HG03439 (cell line): ENCODE data around the gene VPS37B.
A peak's percentile ranks its signal among the peaks of the same experiment; 100 is the strongest.

ENCODE experiments used
- ATAC-seq: cut with Tn5 transposase; IDR thresholded peaks from one replicate; pipeline ENCODE4 v1.9.1; 2021; ENCODE audit warnings: mild to moderate bottlenecking, moderate library complexity; ENCODE audit not compliant: unreplicated experiment

Gene VPS37B

DNA sequence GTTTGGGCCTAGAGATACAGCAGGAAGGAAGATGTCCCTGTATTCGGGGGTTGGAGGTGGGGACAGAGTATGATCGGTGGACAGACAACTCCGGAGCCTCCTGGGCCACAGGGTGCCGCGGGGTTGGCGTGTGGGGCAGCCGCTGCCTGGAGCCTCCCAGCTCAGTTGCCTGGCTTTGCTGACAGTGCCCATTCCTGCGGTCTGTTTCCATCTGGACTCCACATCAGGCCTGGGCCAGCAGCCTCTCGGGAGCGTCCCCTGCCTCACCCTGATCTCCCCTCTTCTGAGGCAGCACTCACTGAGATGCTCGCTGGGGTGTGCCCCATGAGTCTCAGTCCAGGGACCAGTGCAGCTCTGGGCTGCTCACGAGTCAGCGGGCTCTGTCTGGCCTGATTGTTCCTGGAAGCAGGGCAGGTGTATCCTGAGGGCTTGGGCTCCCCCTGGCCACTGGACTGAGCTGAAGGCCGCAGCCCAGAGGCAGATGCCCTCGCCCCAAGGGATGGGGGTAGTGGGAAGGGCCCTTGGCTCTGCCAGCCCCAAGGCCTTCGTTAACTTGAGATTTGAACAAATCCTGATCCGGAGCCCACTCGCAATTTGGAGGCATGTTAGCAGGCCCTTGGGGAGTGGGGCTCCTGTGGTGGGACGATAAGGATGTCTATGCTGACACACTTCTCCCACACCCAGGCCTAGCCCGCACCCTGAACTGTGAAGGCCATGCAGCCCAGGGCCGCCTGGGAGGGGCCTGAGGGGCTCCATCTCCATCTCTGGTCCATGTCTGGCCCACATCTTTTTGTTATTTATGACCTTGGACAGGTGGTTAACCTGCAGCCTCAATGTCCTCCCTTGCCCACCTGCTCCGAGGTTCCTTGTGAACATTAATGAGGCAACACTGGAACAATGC, 53.2 kb downstream of the VPS37B start:
- no peak for ATAC-seq

DNA sequence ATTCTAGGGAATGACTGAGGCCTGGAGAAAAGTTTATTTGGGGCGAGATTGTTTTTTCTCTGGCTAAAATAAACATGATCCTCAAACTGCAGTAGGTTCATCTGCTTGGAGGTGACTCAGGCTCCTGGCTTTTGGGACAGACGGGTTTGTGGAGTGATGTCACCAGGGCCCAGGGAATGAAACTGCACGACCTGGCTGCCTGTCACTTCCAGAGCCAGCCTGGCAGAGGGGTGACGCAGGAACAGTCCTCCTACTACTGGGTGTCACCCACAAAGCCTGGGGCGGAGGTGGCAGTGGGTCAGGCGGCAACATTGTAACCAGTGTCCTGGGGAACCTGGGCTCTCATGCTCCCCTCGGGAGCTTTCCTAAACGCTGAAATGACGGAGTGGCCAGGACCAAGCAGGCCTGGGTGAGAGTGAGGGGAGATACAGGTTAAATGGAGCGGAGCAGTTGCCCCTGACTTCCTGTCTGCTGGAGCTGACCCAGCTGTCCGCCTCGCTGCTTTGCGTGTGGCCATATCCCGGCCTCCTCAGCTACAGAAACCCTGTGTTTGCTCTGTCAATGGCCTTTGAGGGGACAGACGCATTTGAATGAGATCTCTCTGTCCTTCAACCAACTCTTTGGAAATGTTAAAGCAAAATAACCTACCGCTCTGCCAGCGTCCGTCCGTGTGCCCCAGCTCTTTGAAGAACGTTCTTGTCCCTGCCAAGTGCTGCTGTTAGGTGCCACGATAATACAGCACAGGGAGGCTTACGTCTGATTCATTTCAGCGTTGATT, 54.2 kb downstream of the VPS37B start:
- ATAC-seq = no peak

DNA sequence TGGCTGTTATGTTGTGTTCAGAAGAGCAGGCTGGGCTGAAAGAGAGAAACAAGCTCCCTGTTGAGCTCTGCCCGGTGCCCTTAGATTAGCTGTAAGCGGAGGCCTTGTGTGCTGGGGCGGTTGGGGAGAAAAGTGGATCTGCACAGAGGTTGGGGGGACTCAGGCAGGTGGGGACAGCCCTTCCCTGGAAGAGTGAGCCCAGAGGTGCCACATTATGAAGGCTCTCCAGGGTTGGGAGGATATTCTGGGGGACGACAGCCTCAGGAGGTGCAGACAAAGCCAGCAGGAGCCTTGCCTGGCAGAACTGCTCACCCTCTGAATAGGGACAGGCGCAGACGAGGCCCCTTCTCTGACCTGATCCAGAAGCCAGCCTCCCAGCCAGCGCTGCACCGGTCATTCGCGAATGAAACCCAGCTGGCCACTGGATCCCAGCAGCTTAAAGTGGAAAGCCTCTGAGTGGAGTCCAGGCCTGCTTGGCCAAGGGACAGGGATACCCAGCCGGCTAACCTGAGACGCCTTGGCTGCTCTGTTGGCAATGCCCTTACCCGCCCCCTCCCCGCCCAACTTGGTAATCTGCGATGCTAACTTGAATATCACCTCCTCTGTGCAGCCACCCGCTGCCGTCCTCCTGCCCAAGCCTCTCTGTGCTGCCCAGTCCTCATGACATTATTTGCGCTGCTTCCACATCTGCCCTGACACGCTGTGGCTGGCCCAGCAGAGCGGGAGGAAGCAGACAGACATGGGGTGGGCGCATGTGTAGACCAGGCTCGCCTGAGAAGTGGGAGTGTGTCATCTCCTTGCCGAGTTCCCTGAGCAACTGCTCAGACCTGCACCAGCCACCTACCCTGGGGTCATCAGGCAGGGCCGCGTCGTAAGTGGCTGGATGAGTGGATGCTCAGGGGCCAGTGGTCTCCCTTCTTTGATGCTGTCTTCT, 55.1 kb downstream of the VPS37B start:
- no peak for ATAC-seq

DNA sequence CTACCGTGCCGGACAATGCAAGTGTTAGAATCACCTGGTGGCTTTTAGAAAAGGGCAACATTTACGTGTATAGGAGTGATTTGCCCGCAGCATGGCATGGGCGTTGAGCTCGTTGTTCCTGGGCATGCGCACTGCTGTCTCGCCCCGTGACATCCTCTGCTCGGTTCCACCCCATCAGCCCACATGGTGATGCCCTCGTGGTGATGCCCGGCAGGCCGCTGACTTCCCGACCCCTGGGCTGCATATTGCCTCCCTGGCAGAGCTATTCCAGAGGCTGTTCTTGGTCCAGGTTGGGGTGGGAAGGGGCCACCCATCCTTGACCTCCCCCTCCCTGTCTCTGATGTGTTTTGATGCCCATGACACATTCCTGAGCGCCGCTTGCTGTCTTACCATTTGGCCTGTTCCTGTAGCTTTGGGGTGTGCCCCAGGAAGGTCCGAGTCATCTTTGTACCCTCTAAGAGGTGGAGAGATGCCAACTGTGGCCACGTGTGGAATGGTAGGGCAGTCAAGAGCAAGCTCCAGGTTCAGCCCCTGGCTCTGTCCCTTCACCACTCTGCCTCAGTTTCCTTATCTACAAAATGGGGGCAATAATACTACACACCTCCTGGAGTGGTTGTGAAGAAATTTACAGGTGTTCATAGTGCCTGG, 55.9 kb downstream of the VPS37B start:
- no peak for ATAC-seq

DNA sequence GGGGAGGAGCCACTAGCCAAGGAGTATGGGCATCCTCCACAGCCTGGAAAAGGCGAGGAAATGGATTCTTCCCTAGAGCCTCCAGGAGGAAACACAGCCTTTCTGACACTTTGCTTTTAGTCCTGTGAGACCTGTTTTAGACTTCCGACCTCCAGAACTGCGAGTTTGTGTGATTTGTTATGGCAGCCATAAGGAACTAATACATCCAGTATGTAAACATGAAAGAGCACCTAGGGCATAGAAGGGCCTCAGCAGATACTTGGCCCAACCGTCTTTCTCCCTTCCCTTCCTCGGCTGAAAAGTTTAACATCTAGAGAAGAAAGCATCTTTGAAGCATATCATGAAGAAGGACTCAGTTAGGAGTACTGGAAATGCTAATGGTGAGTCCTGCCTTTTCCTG, 57.1 kb downstream of the VPS37B start:
- no peak for ATAC-seq

DNA sequence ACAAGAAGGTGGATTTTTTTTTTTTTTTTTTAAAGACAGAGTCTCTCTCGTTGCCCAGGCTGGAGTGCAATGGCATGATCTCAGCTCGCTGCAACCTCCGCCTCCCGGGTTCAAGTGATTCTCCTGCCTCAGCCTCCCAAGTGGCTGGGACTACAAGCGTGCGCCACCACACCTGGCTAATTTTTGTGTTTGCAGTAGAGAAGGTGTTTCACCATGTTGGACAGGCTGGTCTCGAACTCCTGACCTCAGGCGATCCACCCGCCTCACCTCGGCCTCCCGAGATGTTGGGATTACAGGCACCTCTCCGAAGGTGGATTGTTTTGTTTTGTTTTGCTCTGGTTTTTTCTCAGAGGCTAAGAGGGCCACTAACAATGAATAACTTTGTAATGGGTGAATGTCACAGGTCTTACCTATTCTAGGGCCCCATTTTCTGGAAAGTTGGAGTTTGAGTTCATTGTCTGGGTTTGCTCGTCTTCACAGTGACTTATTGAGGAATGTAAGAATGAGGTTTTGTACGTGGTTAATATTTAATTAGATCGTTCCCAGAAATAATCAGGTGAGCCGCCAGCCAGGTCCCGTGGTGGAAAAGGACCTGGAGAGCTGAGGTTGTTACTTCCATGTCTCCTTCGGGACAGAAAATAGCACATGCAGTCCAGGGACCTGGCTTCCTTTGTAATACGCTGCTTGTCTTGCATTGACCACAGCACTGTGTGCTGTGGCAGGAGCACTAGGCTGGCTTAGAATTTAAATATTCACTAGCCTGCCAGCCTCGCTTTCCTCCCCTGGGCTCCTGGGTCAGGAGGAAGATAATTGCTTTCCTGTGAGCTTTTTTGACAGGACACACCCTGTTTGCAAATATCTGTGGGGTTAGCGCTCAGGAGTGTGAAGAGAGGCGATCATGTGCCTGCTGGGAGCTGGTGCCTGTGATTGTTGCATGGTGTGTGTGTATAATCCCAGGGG, 58.3 kb downstream of the VPS37B start:
- ATAC-seq = no peak

DNA sequence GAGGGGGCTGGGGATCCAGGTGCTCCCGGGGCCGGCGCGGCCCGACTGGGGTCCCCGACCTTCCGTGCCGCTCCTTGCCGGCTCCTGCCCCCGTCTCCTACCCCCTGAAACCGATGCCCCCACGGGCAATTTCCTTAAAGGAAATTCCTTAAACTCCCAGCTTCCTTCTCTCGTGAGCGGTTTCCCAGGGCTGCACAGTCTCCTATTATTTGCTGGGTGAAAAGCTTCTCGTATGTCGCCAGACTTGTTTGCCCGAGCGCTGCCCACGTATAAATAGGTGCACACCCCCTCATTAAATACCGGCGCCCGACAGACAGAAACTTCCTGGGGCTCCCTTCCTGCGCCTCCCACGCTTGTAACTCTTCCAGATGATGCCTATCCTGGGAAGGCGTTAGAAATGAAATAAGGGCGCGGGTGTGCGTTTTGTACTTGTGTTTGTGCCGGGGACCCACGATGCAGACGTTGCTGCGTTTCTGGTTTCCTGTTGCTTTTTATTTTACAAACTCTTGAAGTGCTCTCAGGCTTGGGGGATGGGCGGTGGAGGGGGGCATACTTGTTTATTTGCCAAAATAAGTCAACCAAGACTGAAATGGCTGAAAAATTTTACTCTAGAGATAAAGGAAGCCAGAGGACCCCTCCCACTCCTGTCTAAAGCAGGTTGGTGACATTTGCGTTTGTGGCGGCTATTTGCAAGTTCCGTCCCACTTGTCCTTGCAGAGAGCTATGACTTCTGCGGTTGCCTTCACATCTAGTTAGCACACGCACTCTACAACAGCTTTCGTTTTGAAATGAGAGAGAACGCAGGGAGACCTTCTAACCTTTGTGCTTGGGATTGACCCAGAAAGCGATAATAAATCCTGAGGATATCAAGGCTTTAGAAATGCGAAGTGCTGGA, 59.6 kb downstream of the VPS37B start:
- peak; percentile 50 for ATAC-seq

DNA sequence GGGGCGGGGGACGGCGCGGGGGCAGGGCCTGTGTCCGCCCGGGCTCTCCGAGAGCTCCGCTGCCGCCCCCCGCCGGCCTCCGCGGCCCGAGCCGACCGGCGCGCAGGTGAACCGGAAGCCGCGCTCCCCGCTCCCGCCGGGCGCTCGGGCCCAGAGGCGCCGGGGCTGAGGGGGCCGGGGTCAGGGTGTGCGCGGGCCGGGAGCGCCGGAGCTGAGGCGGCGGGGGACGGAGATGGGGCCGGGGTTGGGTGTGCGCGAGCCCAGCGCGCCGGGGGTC, 60.2 kb downstream of the VPS37B start:
- no peak for ATAC-seq

DNA sequence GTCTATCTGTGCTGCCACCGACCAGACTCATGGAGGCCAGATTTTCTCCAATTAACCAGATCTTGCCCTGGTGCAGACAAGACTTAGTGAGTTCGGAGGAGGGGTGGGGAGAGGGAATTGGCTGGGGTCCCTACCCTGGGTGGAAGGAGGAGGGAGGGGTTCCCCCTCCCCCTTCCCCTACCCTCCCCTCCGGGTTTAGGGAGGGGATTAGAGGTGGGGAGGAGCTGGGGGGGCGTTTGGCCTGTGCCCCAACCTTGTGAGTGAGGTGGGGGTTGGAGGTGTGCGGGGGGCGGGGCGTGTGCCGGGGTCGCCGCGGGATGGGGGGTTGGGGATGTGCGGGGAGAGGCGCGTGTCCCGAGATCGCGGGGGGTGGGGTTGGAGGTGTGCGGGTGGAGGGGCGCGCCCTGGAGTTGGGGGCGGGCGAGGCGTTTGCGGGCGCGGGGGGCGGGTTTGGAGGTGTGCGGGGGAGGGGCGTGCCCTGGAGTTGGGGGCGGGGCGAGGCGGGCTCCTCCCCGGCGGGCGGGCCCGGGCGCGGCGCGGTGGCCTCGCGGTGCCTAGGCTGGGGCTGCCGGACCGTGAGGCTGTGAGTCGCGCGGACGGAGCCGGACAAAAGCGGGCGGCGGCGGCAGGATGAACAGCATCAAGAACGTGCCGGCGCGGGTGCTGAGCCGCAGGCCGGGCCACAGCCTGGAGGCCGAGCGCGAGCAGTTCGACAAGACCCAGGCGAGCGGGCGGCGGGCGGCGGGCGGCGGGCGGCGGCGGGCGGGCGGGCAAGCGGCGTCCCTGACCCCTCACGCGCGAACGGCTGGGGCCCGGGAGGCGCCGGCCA, 60.8 kb downstream of the VPS37B start, which contains the start of gene HIP1R:
Gene HIP1R (plus strand): TSS at position 537 of the 829 bp plus-strand sequence. CDS start 94 bp downstream, at position 631.
- no peak for ATAC-seq

DNA sequence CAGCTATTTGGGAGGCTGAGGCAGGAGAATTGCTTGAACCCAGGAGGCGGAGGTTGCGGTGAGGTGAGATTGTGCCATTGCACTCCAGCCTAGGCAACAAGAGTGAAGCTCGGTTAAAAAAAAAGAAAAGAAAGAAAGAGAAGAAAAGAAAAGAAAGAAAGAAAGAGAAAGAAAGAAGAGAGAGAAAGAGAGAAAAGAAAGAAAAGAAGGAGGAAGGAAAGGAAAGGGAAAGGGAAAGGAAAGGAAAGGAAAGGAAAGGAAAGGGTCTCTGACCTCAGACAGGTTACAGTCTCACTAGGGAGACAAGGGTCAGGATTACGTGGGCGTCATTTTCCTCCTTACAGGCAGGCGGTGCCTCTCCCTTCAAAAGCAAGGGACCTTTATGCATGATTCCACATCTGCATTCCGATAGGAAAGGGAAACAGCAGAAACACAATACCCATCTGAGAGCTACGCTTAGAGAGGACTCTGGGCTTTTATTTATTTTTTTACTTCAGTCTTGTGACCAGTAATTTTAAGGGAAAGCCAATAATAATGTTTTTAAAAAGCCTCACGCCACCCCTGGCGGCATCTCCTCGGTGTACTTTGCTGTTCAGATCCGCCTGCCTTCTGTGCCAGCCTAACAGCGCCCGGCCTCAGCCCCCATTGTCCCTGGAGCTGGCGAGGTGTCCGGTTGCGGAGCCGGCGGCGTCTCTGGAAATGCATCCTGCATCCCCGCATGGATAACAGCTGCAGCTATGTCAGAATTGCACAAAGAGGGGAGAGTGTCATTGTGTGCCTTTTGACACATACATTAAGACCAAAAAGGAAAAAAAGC, 61.6 kb downstream of the VPS37B start:
- no peak for ATAC-seq

DNA sequence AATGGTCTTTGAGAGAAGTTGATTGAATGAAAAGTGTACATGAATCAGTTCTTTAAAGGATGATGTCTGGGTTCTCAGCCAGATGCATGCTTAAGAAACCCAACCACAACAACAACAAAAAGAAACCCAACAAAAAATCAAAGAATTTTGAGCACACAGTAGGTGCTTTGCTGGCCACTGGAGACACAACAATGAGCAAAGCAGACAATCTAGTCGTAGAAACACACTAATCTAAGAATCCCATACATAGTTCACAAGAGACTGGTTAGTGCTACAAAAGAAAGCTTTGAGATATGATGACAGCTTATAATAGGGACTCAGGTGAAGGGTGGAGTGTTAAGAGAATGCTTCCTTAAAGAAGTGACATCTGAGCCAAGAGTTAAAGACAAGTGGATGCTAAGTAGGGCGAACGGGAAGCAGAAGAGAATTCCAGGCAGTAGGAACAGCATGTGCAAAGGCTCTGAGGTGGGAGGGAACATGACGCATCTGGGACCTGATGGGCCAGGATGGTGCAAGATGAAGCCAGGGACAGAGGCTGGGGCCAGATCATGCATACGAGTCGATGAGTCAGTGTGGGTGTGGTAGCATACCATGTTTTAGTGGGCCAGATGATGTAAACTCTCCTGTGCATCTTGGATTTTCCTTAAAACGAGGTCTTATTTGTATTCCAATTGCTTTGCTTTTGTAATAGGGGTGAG, 65.3 kb downstream of the VPS37B start:
- ATAC-seq = no peak

DNA sequence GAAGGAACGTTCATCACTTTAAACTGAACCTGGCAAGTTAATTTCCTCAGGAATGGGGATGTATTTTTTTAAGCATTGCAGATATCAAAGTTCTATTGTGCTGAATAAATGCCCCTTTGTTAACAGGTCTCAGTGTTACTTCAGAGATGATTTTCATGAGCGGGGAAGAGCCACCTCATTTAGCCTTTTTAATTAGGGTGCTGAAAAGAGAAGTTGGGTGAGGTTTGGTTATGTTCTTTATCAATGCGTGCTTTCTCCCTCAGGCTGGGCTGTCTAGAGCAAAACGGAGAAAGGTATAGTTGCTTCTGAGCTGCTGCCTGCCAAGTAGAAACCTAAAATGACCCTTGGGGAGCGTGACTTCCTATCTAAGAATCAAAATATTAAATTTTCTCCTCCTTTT, 68.7 kb downstream of the VPS37B start:
- ATAC-seq = no peak

DNA sequence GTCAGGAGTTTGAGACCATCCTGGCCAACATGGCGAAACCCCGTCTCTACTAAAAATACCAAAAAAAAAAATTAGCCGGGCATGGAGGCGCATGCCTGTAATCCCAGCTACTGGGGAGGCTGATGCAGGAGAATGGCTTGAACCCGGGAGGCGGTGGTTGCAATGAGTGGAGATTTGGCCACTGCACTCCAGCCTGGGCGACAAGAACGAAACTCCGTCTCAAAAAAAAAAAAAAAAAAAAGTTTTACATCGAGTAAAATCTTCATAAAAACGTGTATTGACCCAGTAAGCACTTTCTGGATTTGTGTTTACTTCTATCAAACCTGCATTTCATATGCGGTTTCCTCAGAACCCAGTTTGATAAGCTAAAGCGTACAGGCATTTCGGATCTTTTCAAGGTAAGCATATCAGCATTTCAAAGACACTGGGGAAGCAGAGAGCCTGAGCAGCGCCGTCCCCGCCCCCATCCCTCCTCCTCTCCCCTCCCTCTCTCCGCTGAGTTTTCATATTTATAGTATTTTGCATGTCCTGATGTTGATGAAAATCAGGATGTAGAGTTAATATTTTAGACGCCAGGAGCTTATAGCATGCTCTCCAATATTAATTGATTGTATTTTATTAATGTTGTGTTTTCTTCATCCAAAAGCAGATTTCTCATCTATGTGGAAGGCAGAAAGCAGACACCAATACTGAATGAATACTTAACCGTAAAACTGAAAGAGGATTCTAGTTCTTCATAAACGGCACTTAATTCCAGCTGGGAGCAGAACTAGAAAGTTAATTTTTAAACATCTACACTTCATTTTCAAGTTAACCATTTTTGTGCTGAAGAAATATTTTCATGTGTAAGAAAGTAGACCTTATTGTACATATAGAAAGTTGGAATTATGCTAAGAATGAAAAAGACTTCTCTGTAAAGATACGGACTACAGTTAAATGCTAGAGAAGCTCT, 69.9 kb downstream of the VPS37B start:
- no peak for ATAC-seq

DNA sequence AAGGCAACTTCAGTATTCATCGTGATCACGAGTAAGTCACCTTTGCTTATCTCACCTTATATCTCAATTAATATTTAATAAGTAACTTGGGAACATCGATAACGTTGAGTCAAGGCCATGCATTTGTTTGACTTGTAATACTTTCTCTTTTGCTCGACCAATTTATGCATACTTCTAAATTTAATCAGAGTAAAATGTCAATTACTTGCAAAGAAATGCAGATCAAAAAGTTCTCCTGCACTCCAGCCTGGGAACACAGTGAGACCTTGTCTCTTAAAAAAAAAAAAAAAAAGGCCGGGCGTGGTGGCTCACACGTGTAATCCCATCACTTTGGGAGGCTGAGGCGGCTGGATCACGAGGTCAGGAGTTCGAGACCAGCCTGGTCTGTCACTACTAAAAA, 72.5 kb downstream of the VPS37B start:
- ATAC-seq = no peak

DNA sequence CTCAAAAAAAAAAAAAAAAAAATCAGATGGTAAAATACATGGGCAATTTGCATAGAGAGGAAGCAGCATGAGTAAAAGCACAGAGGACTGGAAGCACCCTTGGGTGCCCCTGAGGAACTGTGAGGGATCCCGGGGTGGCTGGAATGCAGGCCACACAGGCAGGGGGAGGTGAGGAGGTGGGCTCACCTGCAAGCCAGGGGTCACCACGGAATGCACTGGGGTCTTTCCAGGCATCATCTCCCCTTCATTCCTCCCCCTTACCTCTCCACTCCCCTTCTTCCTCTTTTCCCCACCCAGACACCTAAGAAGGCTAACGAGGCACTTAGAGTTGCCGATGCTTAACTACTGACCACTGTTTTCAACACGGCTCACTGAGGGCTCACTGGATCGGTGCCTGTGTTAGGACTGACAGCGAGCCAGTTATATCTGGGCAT, 75.1 kb downstream of the VPS37B start:
- ATAC-seq = no peak
